ENCODE measurements around the gene PDCD7.

Gene PDCD7

DNA sequence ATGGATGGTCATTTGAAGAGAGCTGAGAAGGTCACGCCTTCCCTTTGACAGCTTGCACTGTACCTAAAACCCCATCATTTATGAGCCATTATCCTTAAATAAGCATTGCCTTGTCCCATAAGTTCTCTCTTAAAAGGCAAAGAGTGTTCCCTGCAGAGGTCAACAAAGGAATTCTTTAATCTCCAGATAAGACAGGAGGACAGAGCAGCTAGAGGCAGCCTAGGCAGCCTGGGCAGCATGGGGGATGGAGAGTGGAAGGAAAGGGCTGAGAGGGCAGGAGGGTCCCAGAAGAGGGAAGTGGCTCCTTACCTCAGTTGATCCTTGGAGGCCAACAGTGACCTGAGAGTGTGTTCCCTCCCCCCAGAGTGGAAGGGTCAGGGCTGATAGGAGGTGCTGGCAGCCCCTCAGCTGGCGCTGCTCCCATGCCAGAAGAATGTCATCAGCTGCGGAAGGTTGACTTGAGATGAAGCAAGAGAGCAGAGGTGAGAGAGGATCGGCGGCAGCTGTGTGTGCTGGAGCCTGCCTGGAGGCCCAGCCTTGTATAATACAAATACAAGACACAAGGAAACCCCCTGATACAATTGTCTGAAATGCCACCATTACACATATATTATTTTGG is 44.3 kb downstream of the PDCD7 start:
- no peak for DNase-seq (ENCODE audit: low read depth)
- TF ChIP-seq, protein P1, sequence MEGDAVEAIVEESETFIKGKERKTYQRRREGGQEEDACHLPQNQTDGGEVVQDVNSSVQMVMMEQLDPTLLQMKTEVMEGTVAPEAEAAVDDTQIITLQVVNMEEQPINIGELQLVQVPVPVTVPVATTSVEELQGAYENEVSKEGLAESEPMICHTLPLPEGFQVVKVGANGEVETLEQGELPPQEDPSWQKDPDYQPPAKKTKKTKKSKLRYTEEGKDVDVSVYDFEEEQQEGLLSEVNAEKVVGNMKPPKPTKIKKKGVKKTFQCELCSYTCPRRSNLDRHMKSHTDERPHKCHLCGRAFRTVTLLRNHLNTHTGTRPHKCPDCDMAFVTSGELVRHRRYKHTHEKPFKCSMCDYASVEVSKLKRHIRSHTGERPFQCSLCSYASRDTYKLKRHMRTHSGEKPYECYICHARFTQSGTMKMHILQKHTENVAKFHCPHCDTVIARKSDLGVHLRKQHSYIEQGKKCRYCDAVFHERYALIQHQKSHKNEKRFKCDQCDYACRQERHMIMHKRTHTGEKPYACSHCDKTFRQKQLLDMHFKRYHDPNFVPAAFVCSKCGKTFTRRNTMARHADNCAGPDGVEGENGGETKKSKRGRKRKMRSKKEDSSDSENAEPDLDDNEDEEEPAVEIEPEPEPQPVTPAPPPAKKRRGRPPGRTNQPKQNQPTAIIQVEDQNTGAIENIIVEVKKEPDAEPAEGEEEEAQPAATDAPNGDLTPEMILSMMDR (IDR thresholded peaks at IDR 0.05; ENCODE audit: low read depth, low read length, missing control alignments), result no peak
- no peak overlapping the region for H3K4me3 ChIP-seq (ENCODE audit: low read depth, low read length)

DNA sequence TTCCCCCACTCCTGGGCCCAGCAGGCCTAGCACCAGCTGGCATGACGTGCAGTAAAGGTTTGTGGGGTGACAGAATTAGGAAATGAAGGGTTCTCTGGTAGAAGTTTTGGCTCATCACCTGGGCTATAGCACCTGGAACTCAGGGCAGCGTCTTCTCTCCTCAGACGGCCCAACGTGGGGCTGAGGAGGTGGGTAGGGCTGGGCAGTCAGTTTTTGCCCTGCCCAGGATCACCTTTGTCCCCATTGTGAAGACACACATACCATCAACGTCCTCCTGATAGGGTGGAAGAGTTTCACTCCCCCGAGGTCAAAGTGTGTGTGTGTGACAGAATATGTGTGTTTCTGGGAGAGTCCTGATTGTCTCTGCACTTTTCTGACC is 45.0 kb downstream of the PDCD7 start:
- DNase-seq (ENCODE audit: low read depth), result no peak
- no peak overlapping the region for H3K4me3 ChIP-seq (ENCODE audit: low read depth, low read length)
- TF ChIP-seq, protein P1 (IDR thresholded peaks at IDR 0.05; ENCODE audit: low read depth, low read length, missing control alignments), result no peak

DNA sequence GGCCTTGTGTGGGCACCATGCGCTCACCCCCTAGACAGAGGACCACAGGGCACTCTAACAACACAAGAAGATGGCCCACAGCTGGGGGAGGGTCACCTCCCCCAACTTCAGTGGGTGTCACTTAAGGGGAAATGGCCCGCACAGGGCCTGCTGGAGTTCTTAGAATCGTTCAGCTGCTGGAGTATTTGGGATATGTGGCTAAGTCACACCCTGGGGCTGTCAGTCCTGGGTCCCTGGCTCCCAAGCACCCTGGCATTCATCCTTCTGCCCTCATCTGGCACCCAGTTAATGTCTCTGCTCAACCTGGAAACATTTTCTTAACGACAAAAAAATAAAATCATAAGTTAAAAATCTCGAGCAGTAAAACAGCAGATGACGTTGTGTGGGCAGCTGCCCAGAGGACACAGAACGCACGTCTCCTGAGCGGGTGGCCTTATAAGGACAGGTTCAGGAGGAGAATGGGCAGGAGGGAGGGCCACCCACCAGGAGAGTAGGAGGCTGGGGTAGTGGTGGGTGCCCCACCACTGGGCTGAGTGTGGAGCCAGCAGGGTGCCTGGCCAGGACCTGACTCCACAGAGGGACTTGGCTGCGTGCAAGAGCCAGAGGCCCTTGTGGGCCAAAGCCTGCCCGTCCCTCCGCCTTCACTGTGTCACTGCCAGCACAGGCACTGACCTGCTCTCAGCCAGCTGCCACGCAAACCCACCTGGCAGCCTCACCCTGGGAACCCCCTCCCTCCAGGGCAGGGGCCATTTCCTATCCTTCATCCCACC is 45.5 kb downstream of the PDCD7 start:
- no peak overlapping the region for H3K4me3 ChIP-seq (ENCODE audit: low read depth, low read length)
- TF ChIP-seq, protein P1 (IDR thresholded peaks at IDR 0.05; ENCODE audit: low read depth, low read length, missing control alignments), result no peak
- no peak for DNase-seq (ENCODE audit: low read depth)

DNA sequence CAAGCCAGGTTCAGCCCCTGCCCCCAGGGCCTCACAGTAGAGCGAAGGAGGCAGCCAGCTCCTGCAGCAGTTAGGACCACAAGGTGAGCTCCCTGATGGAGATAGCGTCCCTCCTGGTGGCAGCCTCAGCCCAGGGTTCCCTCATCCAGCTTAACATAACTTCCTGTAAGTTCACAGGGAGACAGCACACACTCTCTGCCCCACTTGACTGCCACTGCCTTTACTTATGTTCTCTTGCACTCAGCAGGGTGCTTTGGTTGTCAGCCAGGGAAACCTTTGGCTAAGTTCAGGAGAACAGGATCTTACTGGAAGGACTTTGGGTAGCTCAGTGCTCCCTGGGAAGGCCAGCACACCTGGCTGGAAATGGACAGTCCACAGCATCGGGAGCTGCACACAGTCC is 46.2 kb downstream of the PDCD7 start:
- TF ChIP-seq, protein P1 (IDR thresholded peaks at IDR 0.05; ENCODE audit: low read depth, low read length, missing control alignments), result no peak
- DNase-seq (ENCODE audit: low read depth), result no peak
- no peak overlapping the region for H3K4me3 ChIP-seq (ENCODE audit: low read depth, low read length)

DNA sequence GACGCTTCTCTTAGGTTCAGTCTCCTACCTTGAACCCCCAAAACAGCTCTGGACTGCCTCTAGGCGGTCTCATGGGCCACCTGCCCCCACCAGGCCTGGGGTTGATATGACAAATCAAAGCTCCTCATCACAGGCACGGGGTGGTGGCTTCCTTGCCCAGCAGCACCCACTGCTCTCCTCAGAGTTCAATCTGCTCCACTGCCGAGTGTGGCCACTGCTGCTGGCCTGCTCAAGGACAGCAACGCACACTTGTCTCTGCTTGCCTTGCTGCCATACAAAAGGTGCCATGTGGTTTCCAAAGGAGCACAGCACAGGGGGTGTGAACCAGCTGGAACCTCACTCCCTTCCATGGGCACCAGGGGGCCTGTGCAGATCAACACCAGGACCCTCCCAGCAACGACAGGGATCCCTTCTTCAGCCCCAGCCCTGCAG is 46.9 kb downstream of the PDCD7 start:
- DNase-seq (ENCODE audit: low read depth), result no peak
- H3K4me3 ChIP-seq (ENCODE audit: low read depth, low read length), result no peak overlapping the region
- TF ChIP-seq, protein P1 (IDR thresholded peaks at IDR 0.05; ENCODE audit: low read depth, low read length, missing control alignments), result peak; percentile 34

DNA sequence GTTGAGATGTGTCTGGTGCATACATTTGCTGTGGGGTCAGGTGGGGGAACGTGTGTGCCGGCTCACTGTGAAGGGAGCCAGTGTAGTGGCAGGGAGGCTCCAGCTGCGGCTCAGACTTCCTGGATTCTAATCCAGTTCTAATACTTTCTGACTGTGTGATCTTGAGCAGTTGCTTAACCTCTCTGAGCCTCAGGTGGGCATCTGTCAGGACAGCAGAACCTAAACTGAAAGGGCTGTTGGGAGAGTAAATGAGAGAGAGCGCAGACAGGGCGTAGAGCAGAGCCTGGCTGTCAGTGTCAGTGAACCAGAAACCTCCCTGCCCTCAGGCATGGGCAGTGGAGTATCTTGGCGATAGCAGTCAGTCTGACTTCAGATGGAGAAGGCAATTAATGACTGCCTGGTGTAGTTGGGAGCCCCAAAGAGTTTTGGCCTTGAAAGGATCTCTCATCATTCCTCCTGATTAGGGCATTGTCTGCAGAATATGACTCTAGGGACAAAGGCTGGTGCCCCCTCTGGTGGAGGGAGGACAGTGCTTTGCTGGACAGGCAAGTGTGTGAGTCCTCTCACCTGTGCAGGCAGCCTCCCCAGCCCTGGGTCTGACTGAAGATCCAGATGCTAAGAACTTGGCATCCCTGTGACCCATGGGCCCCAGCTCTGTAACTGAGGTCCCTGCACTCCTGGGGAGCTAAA is 47.5 kb downstream of the PDCD7 start:
- H3K4me3 ChIP-seq (ENCODE audit: low read depth, low read length), result no peak overlapping the region
- DNase-seq (ENCODE audit: low read depth), result no peak
- TF ChIP-seq, protein P1 (IDR thresholded peaks at IDR 0.05; ENCODE audit: low read depth, low read length, missing control alignments), result peak; percentile 59

All from GM12864 (cell line).